ENCODE results near the gene MTX2. TPM values are rescaled to one million over a fixed set of nuclear protein-coding genes. Genes with fewer than 3 reads are reported as not detected.

MTX2 gene
- total RNA-seq, 2 donors from 2014 or later: 34.1 to 42.3 TPM

DNA sequence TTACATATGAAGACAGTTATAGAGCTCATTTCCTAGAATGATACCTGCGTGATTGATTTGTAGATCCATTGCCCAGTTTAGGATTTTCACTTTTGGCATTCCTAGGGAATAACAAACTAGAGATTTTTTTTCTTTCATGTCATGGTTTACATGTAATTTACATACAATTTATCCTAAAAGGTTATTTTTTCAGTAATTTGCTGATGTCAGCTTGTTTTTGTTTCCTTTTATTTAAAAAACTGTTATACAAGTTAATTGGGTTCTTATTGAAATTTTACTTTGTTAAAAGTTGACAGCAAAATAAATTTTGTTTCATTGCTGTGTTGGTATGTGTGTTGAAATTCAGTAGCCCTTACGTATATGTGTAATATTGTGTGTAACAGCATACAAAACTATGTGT lies 23.4 kb downstream of the MTX2 start:
- Histone ChIP-seq H3K27ac (ENCODE audit: low read depth, low read length) (no peak overlapping the region), H3K4me1 (ENCODE audit: control insufficient read depth, insufficient read depth, low read length) (no peaks in the 10 kb centered on the region), H3K4me3 (ENCODE audit: low read length) (no peak overlapping the region), H3K9me3 (ENCODE audit: control insufficient read depth, low read length) (no peaks in the 10 kb centered on the region), H3K9ac (ENCODE audit: extremely low read depth, low read length, poor library complexity, severe bottlenecking) (no peak overlapping the region), H3K27me3 (ENCODE audit: control insufficient read depth, insufficient read depth, low read length, poor library complexity, severe bottlenecking) (no peaks in the 10 kb centered on the region), H3K36me3 (ENCODE audit: control insufficient read depth, insufficient read depth, low read length) (peaks cover 5% of the 10 kb centered on the region)
- TF ChIP-seq, protein P1, sequence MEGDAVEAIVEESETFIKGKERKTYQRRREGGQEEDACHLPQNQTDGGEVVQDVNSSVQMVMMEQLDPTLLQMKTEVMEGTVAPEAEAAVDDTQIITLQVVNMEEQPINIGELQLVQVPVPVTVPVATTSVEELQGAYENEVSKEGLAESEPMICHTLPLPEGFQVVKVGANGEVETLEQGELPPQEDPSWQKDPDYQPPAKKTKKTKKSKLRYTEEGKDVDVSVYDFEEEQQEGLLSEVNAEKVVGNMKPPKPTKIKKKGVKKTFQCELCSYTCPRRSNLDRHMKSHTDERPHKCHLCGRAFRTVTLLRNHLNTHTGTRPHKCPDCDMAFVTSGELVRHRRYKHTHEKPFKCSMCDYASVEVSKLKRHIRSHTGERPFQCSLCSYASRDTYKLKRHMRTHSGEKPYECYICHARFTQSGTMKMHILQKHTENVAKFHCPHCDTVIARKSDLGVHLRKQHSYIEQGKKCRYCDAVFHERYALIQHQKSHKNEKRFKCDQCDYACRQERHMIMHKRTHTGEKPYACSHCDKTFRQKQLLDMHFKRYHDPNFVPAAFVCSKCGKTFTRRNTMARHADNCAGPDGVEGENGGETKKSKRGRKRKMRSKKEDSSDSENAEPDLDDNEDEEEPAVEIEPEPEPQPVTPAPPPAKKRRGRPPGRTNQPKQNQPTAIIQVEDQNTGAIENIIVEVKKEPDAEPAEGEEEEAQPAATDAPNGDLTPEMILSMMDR (conservative IDR thresholded peaks at IDR 0.05): no peak
- no peak for DNase-seq
- Mint-ChIP-seq H3K4me3 (no peak overlapping the region), H3K36me3 (ENCODE audit: low read depth) (no peaks in the 10 kb centered on the region), H3K27me3 (ENCODE audit: insufficient read depth) (no peaks in the 10 kb centered on the region), H3K27ac (no peak overlapping the region), H3K4me1 (peaks cover 21% of the 10 kb centered on the region), H3K9me3 (no peaks in the 10 kb centered on the region)
- 91% methylated on average over 2 of the region's 2 CpGs; no CpG with 5 or more reads in 1 of the 2 experiments for WGBS, 2 experiments (ENCODE audit: insufficient coverage in 1 of 2, insufficient read length in 1 of 2)

DNA sequence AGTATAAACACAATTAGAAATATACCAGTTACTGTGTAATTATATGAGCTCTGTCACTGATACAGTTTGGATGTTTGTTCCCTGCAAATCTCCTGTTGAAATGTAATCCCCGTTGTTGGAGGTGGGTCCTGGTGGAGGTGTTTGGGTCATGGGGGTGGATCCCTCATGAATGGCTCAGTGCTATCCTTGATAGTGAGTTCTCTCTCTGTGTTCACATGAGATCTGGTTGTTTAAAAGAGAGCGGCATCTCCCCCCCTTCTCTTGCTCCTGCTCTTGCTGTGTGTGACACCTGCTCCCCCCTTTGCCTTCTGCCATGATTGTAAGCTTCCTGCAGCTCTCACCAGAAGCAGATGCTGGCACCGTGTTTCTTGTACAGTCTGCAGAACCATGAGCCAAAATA lies 24.1 kb downstream of the MTX2 start:
- Mint-ChIP-seq H3K36me3 (ENCODE audit: low read depth) (no peaks in the 10 kb centered on the region), H3K4me1 (peaks cover 21% of the 10 kb centered on the region), H3K4me3 (no peak overlapping the region), H3K27me3 (ENCODE audit: insufficient read depth) (no peaks in the 10 kb centered on the region), H3K27ac (no peak overlapping the region), H3K9me3 (no peaks in the 10 kb centered on the region)
- DNase-seq: no peak
- 80 to 92% methylated on average over 2 to 3 of the region's 3 CpGs for WGBS, 2 experiments (ENCODE audit: insufficient coverage in 1 of 2, insufficient read length in 1 of 2)
- H3K4me1 ChIP-seq (ENCODE audit: control insufficient read depth, insufficient read depth, low read length): no peaks in the 10 kb centered on the region
- TF ChIP-seq, protein P1 (conservative IDR thresholded peaks at IDR 0.05): no peak
- no peaks in the 10 kb centered on the region for H3K27me3 ChIP-seq (ENCODE audit: control insufficient read depth, insufficient read depth, low read length, poor library complexity, severe bottlenecking)
- H3K9ac ChIP-seq (ENCODE audit: extremely low read depth, low read length, poor library complexity, severe bottlenecking): no peak overlapping the region
- no peak overlapping the region for H3K4me3 ChIP-seq (ENCODE audit: low read length)
- no peak overlapping the region for H3K27ac ChIP-seq (ENCODE audit: low read depth, low read length)
- peaks cover 5% of the 10 kb centered on the region for H3K36me3 ChIP-seq (ENCODE audit: control insufficient read depth, insufficient read depth, low read length)
- H3K9me3 ChIP-seq (ENCODE audit: control insufficient read depth, low read length): no peaks in the 10 kb centered on the region

DNA sequence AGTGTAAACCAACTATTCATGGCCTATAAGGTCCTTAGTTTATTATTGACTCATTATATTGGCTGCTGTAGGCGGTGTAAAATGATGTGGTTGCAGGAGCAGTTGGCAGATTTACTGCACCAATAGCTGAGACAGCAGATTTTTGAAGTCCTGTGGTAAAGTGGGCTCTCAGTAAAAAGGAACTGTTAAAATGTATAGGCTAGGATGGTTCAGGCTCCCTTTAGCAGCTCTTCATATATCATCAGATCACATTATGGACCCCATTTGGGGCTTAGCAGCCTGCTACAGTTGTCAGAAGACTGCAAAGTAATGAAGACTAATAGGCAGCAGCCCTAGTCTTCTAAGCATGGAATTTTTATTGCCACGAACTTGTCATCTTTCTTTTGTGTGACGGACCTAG lies 27.8 kb downstream of the MTX2 start:
- Mint-ChIP-seq H3K4me3 (no peak overlapping the region), H3K9me3 (no peaks in the 10 kb centered on the region), H3K4me1 (peaks cover 10% of the 10 kb centered on the region), H3K27me3 (ENCODE audit: insufficient read depth) (no peaks in the 10 kb centered on the region), H3K27ac (no peak overlapping the region), H3K36me3 (ENCODE audit: low read depth) (peaks cover 2% of the 10 kb centered on the region)
- 91 to 100% methylated on average over 3 of the region's 3 CpGs for WGBS, 2 experiments (ENCODE audit: insufficient coverage in 1 of 2, insufficient read length in 1 of 2)
- Histone ChIP-seq H3K9me3 (ENCODE audit: control insufficient read depth, low read length) (no peaks in the 10 kb centered on the region), H3K36me3 (ENCODE audit: control insufficient read depth, insufficient read depth, low read length) (peaks cover 9% of the 10 kb centered on the region), H3K27me3 (ENCODE audit: control insufficient read depth, insufficient read depth, low read length, poor library complexity, severe bottlenecking) (no peaks in the 10 kb centered on the region), H3K9ac (ENCODE audit: extremely low read depth, low read length, poor library complexity, severe bottlenecking) (no peak overlapping the region), H3K27ac (ENCODE audit: low read depth, low read length) (no peak overlapping the region), H3K4me1 (ENCODE audit: control insufficient read depth, insufficient read depth, low read length) (no peaks in the 10 kb centered on the region), H3K4me3 (ENCODE audit: low read length) (no peak overlapping the region)
- no peak for DNase-seq
- TF ChIP-seq, protein P1 (conservative IDR thresholded peaks at IDR 0.05): no peak

Measured in endodermal cell (in vitro differentiated cells).